OCI-LY1 (cell line): Measurements from ENCODE around the gene PPP1R15B.

Experiments
- H2AFZ ChIP-seq: fragments of 200-600 bp; sonication (generic), shearing (Covaris generic); 2 replicates; pipeline ENCODE4 v1.6.0; 2014; ENCODE audit warnings: antibody characterized with exemption, mild to moderate bottlenecking, low read length
- H3F3A ChIP-seq: fragments of 200-600 bp; sonication (generic), shearing (Covaris generic); 2 replicates; pipeline ENCODE4 v1.6.0; 2014; ENCODE audit warnings: mild to moderate bottlenecking, antibody characterized with exemption, low read length, moderate library complexity; ENCODE audit not compliant: insufficient read depth
- H3K27ac ChIP-seq: fragments of 200-600 bp; sonication (generic); 2 replicates; pipeline ENCODE4 v1.5.1; 2014; ENCODE audit warnings: low read length, mixed run types, mild to moderate bottlenecking, low read depth; ENCODE audit not compliant: poor library complexity, severe bottlenecking
- H3K27me3 ChIP-seq: fragments of 200-600 bp; sonication (generic); 2 replicates; pipeline ENCODE4 v1.6.0; 2014; ENCODE audit warnings: antibody characterized with exemption, mild to moderate bottlenecking, low read length, moderate library complexity; ENCODE audit not compliant: insufficient read depth
- H3K36me3 ChIP-seq: fragments of 200-600 bp; sonication (generic); 2 replicates; pipeline ENCODE4 v1.6.1; 2014; ENCODE audit warnings: mild to moderate bottlenecking, antibody characterized with exemption, low read length, moderate library complexity, mixed read lengths; ENCODE audit not compliant: insufficient read depth
- H3K4me1 ChIP-seq: fragments of 200-600 bp; sonication (generic); 2 replicates; pipeline ENCODE4 v1.5.1; 2014; ENCODE audit warnings: mild to moderate bottlenecking, low read length, moderate library complexity; ENCODE audit not compliant: insufficient read depth, severe bottlenecking
- H3K4me2 ChIP-seq: fragments of 200-600 bp; sonication (generic), shearing (Covaris generic); 2 replicates; pipeline ENCODE4 v1.6.1; 2014; ENCODE audit warnings: low read length
- H3K4me3 ChIP-seq: fragments of 200-600 bp; sonication (generic); 2 replicates; pipeline ENCODE4 v1.5.1; 2014; ENCODE audit warnings: low read length, low read depth, mild to moderate bottlenecking, mixed read lengths; ENCODE audit not compliant: poor library complexity, severe bottlenecking
- H3K79me2 ChIP-seq: fragments of 200-600 bp; shearing (Covaris generic); 2 replicates; pipeline ENCODE4 v1.6.1; 2016; ENCODE audit warnings: mixed run types, low read length, mixed read lengths; ENCODE audit not compliant: insufficient read depth
- H3K9ac ChIP-seq: fragments of 200-600 bp; sonication (generic), shearing (Covaris generic); 2 replicates; pipeline ENCODE4 v1.6.1; 2014; ENCODE audit warnings: mild to moderate bottlenecking, low read length, mixed read lengths
- H3K9me2 ChIP-seq: fragments of 200-600 bp; sonication (generic), shearing (Covaris generic); 2 replicates; pipeline ENCODE4 v1.6.1; 2014; ENCODE audit warnings: low read depth, mild to moderate bottlenecking, low read length, mixed read lengths
- H3K9me3 ChIP-seq: fragments of 200-600 bp; shearing (Covaris generic); 2 replicates; pipeline ENCODE4 v1.6.1; 2014; ENCODE audit warnings: low read length, mixed read lengths
- H4K20me1 ChIP-seq: fragments of 200-600 bp; sonication (generic), shearing (Covaris generic); 2 replicates; pipeline ENCODE4 v1.6.0; 2016; ENCODE audit warnings: mild to moderate bottlenecking, low read length; ENCODE audit not compliant: insufficient read depth
- EZH2 ChIP-seq: fragments of 200-600 bp; sonication (generic), shearing (Covaris generic); IDR thresholded peaks from 2 replicates; pipeline ENCODE4 v1.8.0; 2017; ENCODE audit warnings: borderline replicate concordance, mixed run types, mild to moderate bottlenecking, antibody characterized with exemption, low read length, moderate library complexity, mixed read lengths
- TF ChIP-seq, protein P1 (sequence below): fragments of 200-600 bp; sonication (generic), shearing (Covaris generic); IDR thresholded peaks from 2 replicates; pipeline ENCODE4 v1.5.1; 2017; ENCODE audit warnings: mild to moderate bottlenecking, antibody characterized with exemption, low read length, moderate library complexity, mixed read lengths

Gene PPP1R15B

DNA sequence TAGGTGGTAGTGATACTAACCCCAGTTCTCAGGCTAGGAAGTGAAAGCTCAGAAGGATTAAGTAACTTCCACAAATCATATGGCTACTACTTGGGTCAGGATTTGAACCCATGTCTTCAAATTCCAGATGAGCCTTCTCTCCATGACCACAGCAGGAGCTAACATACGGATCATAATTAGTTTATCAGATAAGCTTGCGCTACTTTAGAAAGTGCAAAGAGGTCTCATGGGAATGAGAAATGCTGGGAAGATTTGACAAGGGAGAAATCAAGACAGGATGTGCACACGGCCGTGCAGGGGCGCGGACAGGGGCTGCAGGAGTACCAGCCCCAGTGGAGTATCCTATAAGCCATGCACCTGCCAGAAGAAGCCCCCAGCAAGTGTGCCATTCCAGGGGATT is 57.0 kb downstream of the PPP1R15B start:
- H3F3A ChIP-seq = no peaks in the 10 kb centered on the region
- H2AFZ ChIP-seq = no peak overlapping the region
- peaks cover 5% of the 10 kb centered on the region for H3K27me3 ChIP-seq
- no peak for TF ChIP-seq EZH2
- TF ChIP-seq, protein P1, sequence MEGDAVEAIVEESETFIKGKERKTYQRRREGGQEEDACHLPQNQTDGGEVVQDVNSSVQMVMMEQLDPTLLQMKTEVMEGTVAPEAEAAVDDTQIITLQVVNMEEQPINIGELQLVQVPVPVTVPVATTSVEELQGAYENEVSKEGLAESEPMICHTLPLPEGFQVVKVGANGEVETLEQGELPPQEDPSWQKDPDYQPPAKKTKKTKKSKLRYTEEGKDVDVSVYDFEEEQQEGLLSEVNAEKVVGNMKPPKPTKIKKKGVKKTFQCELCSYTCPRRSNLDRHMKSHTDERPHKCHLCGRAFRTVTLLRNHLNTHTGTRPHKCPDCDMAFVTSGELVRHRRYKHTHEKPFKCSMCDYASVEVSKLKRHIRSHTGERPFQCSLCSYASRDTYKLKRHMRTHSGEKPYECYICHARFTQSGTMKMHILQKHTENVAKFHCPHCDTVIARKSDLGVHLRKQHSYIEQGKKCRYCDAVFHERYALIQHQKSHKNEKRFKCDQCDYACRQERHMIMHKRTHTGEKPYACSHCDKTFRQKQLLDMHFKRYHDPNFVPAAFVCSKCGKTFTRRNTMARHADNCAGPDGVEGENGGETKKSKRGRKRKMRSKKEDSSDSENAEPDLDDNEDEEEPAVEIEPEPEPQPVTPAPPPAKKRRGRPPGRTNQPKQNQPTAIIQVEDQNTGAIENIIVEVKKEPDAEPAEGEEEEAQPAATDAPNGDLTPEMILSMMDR = no peak
- H3K27ac ChIP-seq = no peak overlapping the region
- H3K4me1 ChIP-seq = no peaks in the 10 kb centered on the region
- H3K9ac ChIP-seq = no peak overlapping the region
- H3K9me2 ChIP-seq = no peaks in the 10 kb centered on the region
- no peak overlapping the region for H3K4me3 ChIP-seq
- no peaks in the 10 kb centered on the region for H3K36me3 ChIP-seq
- H4K20me1 ChIP-seq = no peaks in the 10 kb centered on the region
- H3K79me2 ChIP-seq = no peaks in the 10 kb centered on the region
- H3K9me3 ChIP-seq = no peaks in the 10 kb centered on the region
- H3K4me2 ChIP-seq = no peak overlapping the region
